DMS53 treated with DMSO at 0.1 percent for 48 hours (cell line): ENCODE measurements around the gene LHX8.
A peak's percentile ranks its signal among the peaks of the same experiment; 100 is the strongest.
"Not testable (repeated sequence)": the region's sequence is repeated elsewhere in the genome, so short reads cannot be mapped to it uniquely, and the experiment has no call there.

Experiments
- DNase-seq: peaks from one replicate; lab custom pipeline; 2025; ENCODE audit not compliant: unreplicated experiment; lab: John Stamatoyannopoulos, UW

LHX8 gene

DNA sequence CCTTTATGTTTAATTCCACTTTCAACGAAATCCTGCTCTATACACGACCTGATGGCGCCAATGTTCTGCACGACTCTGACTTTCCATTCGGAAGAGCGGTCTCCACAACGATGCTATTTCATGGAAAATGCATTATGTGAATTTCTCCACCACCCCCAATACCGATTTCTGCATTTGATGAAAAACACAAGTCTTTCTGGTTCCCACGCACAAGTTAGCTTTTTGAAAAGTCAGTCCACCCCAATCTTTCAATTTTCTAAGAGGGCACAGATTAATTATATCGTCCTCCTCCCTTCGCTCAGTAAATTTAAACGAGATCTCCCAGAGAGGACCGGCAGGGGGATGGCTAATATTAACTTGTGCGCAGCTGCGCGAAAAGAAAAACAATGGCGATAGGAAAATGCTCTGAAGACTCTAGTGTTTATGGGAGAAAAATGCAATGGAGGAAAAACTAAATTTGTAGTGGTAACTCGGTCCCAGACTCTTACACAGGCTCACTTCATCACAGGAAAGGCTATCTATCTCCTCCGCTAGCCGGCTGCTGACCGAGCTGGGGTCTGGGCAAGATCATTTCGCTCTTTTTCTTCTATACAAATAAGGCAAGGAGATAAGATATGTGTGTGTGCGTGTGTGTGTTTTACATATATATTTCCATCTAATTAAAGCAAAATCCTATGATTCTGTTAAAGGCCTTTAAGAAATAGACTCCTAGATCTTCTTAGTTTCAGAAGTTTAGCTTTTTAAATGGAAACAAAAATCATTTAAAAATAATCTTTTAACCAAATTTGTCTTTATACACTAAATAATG is 1.2 kb upstream of the LHX8 start:
- peak; percentile 10 for DNase-seq

GRCh38 chr1:75134647-75135572 is 722 bp downstream of the LHX8 start:
- DNase-seq = peak; percentile 56

DNA sequence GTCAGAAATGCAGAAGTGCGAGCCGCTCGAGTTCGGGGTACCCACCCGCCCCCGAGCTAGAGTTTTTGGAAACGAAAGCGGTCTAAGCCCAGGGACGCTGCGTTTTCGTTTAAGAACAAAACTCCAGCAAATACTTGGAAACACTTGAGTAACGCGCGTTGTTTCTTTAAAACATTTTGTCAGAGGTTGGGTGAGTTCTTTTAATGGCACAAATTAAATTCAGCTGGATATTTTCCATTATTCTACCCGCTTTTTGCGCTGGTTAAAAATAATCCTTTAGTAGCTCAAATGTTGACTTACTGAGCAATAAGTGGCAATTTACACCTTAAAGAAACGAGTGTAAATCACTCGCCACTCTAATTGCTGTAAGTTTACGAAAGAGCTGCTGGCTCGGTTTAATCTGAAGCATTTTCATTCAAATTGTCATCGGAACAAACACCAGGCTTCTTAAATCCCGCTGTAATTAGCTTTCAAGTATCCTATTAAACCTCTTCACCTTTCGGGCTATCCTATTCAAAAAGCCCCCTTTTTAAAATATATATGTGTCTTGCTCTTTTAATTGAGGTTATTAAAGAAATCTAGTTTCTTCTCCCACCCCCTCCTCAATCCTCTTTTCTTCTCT is 1.5 kb downstream of the LHX8 start:
- DNase-seq = no peak

GRCh38 chr1:75136195-75136815 is 2.1 kb downstream of the LHX8 start:
- DNase-seq = peak; percentile 20

GRCh38 chr1:75136921-75137641 is 2.9 kb downstream of the LHX8 start:
- DNase-seq = no peak

- DNase-seq = no peak
Measured at GRCh38 chr1:75152092-75152491, 17.9 kb downstream of the LHX8 start.

- DNase-seq = no peak
Measured at GRCh38 chr1:75159154-75159553, 25.0 kb downstream of the LHX8 start.

- DNase-seq = no peak
Measured at GRCh38 chr1:75165264-75165663, 31.1 kb downstream of the LHX8 start.

DNA sequence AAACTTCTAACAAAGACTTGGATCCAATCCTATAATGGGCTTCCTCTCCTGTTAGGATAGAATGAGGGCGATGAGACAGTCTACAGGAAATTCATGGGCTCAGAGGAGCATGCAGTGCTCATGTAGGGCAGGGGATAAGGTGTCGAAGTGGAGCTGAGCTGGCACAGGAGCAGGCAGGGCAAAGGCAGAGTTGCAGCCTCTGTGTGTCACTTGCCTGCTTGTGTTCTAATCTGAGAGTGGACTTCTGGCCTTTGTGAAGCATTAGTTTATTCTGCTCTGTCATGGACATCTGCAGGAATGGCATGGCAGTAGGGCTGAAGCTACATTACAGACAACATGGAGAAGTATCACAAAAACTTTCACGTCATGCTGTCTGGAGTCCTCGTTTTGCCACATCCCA is 32.6 kb downstream of the LHX8 start:
- DNase-seq = no peak

- DNase-seq = no peak
Measured at GRCh38 chr1:75170011-75170410, 35.8 kb downstream of the LHX8 start.

DNA sequence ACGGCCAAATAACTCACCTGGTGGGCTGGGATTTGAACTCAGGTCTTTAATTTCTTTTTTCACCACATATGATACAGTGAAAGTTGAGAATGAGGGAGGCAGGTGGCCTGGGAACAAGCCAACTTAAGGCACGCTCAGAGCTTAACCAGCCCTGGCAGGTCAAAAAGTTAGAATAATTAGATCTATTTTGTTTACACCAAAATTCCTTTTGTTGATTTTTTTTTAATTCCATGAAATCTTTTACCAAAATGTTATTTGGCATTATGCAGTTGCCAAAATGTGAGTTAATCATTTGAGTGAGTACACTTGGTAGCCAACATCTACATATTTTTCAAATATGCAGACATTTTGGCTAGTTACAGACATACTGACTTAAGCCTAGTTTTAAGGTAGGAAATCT is 36.8 kb downstream of the LHX8 start:
- no peak for DNase-seq

DNA sequence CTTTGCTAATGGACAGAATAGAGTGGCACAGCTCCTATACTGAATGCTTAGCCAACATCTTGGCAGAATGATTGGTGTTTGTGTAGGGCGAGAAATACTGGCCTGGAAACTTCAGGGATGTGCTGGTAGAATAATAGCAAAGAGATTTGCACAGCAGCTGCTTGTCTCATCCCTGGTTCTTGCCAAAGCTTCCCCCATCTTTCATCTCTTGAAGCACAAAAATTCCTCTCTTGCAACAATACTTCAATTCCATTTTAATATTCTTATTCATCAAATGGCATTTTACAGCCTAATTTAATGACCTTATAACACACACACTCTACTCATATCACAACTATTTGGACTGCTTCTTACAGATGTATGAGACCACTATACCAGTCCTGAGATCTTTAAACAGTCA is 37.7 kb downstream of the LHX8 start:
- no peak for DNase-seq

GRCh38 chr1:75172556-75172955 is 38.4 kb downstream of the LHX8 start:
- no peak for DNase-seq

DNA sequence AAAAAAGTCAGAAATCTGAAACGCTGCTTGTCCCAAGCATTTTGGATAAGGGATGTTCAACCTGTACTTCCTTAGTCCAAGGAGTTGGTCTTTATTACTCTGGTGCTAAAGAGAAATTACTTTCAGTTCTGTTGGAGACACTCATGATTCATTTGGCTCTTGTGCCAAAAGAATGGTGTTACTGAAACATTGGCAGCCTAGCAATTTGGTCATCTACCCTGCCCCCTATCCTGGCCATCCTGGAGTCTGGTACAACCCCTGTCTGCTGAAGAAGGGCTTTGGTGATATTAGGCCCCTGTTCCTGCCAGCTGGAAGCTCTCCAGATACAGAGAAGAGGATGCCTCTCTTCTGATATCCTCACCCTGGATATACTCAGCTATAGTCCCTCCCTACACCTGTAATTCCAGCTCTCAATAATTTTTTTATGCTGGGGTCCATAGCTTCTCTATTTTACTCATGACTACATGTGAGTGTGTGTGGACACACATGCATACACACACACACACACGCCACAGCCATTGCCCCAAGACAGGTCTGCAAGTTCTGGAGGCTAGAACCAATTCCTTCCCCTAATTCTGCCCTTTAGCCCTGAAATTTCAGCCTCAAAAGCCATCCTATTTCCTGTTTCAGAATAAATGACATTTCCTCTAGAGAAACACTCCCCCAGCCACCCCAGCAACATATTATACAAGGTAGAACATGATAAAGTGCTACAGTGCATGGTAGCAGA is 40.0 kb downstream of the LHX8 start:
- no peak for DNase-seq

GRCh38 chr1:75181214-75181955 is 47.2 kb downstream of the LHX8 start:
- not testable (repeated sequence) for DNase-seq

- DNase-seq = no peak
Measured at GRCh38 chr1:75188892-75189291, 54.7 kb downstream of the LHX8 start.

DNA sequence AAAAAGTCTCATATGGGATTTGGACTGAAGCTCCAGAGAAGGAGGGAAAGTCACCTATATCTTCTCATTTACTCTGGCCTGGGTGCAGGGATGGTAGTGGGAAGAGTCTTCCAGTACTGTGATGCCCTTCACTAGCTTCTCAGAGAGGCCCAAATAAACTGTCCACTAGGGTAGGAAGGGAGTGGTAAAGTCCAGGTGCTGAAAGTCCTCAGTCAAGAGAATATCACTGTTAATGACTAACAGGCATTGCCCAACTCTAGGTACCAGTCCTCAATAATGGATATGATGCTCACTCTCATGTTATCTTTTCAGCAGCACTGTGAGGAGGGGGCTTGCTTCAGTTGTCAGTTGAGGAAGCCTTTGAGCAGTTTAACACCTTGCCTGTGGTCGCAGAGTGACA is 64.0 kb downstream of the LHX8 start:
- DNase-seq = no peak

DNA sequence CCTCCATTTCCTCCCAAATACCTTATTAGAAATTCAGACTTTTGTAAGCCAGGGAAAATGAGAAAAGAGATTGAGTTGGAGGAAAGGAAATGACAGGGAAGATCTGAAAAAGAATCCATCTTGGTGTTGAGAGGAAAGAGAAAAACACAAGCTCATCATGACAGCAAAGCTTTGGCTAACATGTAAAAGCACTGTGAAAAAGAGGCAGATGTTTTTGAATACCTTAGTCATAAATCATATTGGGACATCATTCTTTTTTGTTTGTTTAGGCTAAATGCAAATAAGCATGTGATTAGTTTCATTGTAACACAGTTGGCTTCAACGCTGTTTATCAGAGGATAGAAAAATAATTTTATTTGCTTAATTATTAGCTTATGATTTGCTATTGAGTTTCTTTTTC is 64.6 kb downstream of the LHX8 start:
- DNase-seq = no peak

DNA sequence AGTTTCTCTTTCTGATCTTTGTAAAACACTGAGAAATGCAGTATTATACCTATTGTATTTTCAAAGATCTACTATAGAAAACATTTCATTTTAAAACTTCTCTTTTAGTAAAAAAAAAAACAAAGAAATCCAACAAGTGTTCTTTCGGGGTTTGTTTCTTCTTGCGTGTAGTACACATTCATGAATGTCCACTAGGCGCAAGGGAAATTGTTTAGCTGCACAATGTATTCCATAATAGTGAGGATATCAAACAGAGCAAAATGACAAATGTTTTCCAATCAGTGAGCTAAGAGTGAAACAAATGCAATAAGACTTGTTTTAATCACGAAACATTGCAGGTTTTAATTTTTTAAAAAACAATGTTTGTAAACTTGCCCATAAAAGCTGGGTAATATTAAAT is 68.6 kb downstream of the LHX8 start:
- no peak for DNase-seq
